ENCODE measurements around the gene KLF6.

DNA sequence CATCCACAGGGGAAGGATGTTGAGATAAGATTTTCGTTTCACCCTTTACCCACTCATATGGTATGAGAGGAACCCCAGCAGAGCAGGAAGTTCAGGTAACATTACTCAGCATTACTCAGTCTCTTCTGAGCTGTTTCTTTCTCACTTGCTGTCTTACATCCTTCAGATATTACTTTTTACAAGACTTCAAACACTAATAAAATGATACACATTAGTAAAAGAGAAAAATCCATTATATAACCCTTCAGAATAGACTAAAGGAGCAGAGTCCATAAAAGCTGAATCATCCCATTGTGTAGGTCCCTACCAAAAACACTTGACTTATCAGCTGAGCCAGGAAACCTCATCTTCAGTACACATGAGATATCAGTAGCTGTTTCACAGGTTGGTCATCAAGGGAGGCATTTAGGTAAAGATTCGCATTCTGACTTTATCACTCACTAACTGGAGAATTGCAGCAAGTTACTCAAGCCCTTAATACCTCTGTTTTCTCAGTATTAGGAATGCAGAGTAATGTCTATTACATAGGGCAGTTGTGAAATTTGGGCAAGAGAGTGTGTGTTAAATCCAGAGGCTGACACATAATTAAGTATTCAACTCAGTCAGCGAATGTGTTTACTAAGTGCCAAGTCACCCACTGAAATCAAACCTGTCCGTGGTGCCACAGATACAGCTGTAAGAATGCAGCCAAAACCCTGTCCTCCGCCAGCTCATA is 44.7 kb downstream of the KLF6 start:
- TF ChIP-seq, protein P1, sequence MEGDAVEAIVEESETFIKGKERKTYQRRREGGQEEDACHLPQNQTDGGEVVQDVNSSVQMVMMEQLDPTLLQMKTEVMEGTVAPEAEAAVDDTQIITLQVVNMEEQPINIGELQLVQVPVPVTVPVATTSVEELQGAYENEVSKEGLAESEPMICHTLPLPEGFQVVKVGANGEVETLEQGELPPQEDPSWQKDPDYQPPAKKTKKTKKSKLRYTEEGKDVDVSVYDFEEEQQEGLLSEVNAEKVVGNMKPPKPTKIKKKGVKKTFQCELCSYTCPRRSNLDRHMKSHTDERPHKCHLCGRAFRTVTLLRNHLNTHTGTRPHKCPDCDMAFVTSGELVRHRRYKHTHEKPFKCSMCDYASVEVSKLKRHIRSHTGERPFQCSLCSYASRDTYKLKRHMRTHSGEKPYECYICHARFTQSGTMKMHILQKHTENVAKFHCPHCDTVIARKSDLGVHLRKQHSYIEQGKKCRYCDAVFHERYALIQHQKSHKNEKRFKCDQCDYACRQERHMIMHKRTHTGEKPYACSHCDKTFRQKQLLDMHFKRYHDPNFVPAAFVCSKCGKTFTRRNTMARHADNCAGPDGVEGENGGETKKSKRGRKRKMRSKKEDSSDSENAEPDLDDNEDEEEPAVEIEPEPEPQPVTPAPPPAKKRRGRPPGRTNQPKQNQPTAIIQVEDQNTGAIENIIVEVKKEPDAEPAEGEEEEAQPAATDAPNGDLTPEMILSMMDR (IDR thresholded peaks at IDR 0.05; ENCODE audit: poor library complexity): no peak
- TF ChIP-seq EZH2 (IDR thresholded peaks at IDR 0.05; ENCODE audit: borderline replicate concordance): no peak
- TF ChIP-seq EZH2phosphoT487 (IDR thresholded peaks at IDR 0.05; ENCODE audit: low read depth, severe bottlenecking, unreplicated experiment): no peak
